Measurements from ENCODE around the gene LRRC42.
"Not testable (repeated sequence)": the region's sequence is repeated elsewhere in the genome, so short reads cannot be mapped to it uniquely, and the experiment has no call there.

LRRC42 gene

GRCh38 chr1:53968125-53968513 lies 22.0 kb downstream of the LRRC42 start:
- DNase-seq = peak; percentile 23

DNA sequence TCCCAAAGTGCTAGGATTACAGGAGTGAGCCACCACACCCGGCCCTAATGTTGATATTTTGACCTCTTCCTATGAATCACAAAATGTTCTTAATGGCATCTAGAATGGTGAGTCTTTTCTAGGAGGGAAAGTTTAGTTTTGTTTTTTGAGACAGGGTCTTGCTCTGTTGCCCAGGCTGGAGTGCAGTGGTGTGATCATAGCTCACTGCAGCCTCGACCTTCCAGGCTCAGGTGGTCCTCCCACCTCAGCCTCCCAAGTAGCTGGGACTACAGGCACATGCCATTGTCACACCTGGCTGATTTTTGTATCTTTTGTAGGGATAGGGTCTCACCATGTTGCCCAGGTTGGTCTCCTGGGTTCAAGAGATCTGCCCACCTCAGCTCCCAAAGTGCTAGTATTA lies 23.2 kb downstream of the LRRC42 start:
- not testable (repeated sequence) for DNase-seq

GRCh38 chr1:53971718-53972117 lies 25.6 kb downstream of the LRRC42 start:
- DNase-seq = no peak

DNA sequence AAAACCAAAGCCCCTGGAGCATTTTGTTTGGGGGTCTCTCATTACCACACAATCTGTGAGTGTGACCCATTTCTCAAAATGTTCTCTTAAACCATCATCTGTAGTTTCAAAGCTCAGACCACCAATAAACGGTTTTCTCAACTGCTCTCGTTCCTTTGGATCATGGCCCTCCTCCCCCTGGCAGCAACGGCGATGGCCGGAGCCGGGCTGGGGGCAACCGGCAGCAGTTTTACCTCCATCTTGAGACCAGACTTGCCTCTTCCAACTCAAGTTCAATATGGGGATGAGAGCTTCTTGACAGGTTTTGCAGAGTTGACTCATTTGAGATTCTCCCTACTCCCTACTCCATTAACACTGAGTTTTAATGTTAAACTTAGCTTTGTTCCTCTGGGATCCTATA lies 29.7 kb downstream of the LRRC42 start:
- no peak for DNase-seq

- no peak for DNase-seq
Observed at GRCh38 chr1:53979712-53980450, 33.7 kb downstream of the LRRC42 start.

DNA sequence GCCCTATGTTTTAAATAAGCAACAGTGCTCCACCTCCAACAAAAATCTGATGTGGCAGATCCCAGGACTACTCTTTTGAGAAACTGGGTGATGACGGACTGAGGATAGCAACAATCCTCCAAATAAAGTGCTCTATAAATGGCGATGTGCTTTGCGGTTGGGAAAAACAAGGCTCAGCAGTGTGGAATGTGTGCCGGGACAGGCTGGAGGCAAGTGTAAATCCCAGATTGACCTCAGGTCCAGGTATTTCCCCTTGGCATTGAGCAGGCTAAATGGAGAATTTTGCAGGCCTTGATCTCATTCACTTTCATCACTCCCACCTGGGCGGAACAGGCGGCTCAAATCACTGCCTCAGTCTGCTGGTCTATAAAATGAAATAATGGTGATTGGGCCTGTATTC lies 35.1 kb downstream of the LRRC42 start:
- no peak for DNase-seq

DNA sequence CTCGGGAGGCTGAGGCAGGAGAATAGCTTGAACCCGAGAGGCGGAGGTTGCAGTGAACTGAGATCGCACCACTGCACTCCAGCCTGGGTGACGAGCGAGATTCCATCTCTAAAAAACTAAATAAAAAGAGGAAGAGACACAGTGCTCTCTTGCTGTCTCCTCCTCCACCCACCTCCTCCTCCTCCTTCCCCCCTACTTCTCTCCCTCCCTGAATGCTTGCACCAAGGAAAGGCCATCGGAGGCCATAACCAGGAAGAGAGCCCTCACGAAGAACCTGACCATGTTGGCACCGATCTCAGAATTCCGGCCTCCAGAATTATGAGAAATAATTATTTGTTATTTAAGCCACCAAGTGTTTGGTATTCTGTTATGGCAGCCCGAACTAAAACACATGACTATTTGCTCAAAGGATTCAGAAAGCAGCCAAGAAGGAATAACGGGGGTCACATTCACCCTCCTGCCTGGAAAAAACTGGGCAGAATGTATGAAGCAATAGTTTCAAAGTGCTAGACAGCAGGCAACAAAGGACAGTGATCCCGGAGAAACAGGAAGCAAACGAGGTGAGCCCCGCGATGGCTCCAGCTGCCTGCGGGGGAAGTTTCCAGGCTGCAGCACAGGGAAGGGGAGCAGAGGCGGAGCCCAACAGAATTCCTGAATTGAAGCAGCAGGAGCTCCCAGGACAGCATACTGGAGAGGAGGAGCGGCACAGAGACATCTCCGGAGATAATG lies 36.0 kb downstream of the LRRC42 start:
- DNase-seq = peak; percentile 44

GRCh38 chr1:53982763-53983104 lies 36.6 kb downstream of the LRRC42 start:
- DNase-seq = no peak

DNA sequence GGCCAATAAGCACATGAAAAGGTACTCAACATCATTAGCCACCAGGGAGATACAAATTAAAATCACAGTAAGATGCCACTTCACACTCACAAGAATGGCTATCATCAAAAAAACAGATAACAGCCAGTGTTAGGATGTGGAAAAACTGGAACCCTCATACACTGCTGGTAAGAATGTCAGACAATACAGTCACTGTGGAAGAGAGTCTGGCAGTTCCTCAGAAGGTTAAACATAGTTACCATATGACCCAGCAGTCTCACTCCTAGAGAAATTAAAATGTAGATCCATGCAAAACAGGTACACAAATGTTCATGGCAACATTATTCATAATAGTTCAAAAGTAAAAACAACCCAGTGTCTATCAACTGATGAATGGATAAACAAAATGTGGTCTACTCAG lies 38.6 kb downstream of the LRRC42 start:
- DNase-seq = no peak

- DNase-seq = no peak
Observed at GRCh38 chr1:53986458-53986857, 40.3 kb downstream of the LRRC42 start.

GRCh38 chr1:53987880-53988279 lies 41.7 kb downstream of the LRRC42 start:
- no peak for DNase-seq

GRCh38 chr1:53992085-53992874 lies 46.1 kb downstream of the LRRC42 start:
- no peak for DNase-seq

GRCh38 chr1:53994516-53994915 lies 48.4 kb downstream of the LRRC42 start:
- not testable (repeated sequence) for DNase-seq

GRCh38 chr1:53995683-53996082 lies 49.5 kb downstream of the LRRC42 start:
- DNase-seq = no peak

GRCh38 chr1:53998223-53998622 lies 52.1 kb downstream of the LRRC42 start:
- DNase-seq = no peak

DNA sequence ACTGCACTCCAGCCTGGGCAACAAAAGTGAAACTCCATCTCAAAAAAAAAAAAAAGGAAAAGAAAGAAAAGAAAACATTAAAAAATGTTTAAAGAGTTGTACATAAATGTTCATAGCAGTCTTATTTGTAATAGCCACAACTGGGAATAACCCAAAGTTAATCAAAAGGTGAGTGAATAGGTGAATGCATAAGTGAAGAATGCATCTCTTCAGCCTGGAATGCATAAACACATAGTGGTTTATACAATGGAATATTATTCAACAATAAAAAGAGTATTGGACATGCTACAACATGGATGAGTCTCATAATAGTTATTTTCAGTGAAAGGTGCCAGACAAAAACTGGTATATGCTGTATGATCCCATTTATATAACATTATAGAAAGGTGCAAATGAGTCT lies 53.8 kb downstream of the LRRC42 start:
- no peak for DNase-seq

DNA sequence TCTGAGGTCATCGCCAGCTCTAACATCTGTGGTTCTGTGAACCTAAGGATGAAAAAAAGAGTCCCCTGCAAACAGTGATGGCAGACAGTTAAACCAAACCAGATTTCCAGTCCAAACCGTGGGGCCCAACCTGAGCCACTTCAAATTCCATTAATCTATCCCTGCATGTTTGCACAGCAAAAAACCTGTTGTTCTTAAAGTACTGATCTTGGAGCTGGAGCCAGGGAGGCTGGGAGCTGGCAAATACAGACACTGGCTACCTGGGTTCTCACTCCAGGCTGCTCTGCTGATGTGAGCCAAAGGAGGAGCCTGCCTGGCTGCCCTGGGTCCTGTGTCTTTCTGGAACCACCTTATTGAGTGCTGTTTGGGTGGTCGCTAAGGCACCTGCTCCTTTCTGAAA lies 55.4 kb downstream of the LRRC42 start:
- DNase-seq = peak; percentile 45

DNA sequence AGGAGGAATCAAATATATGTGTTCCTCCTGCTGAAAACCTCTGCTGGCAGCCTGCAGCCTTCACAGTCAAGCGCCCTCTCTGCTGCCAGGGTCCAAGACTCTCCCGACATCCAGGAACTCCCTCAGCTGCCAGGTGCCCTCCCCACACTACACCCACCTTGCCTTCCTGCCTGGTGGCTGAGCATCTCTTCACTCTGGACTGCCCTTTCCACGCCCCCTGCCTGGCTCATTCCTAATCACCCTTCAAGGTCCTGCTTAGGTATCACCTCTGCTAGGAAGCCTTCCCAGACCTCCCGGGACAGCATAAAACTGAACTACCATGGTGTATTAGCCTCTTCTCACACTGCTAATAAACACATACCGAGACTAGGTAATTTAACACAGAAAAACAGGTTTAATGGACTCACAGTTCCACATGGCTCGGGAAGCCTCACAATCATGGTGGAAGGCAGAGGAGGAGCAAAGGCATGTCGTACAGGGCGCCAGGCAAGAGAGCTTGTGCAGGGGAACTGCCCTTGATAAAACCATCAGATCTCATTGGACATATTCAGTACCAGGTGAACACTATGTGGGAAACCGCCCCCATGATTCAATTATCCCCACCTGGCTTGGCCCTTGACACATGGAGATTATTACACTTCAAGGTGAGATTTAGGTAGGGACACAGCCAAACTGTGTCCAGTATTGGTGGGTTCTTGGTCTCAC lies 56.5 kb downstream of the LRRC42 start:
- no peak for DNase-seq

DNA sequence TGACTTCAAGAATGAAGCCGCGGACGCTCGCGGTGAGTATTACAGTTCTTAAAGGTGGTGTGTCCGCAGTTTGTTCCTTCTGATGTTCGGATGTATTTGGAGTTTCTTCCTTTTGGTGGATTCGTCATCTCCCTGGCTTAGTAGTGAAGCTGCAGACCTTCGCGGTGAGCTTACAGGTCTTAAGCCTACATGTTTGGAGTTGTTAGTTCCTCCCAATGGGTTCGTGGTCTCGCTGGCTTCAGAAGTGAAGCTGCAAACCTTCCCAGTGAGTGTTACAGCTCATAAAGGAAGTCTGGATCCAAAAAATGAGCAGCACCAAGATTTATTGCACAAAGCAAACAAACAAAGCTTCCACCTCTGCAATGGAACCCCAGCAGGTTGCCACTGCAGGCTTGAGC lies 57.1 kb downstream of the LRRC42 start:
- DNase-seq = no peak

- not testable (repeated sequence) for DNase-seq
Observed at GRCh38 chr1:54003750-54004480, 57.8 kb downstream of the LRRC42 start.

DNA sequence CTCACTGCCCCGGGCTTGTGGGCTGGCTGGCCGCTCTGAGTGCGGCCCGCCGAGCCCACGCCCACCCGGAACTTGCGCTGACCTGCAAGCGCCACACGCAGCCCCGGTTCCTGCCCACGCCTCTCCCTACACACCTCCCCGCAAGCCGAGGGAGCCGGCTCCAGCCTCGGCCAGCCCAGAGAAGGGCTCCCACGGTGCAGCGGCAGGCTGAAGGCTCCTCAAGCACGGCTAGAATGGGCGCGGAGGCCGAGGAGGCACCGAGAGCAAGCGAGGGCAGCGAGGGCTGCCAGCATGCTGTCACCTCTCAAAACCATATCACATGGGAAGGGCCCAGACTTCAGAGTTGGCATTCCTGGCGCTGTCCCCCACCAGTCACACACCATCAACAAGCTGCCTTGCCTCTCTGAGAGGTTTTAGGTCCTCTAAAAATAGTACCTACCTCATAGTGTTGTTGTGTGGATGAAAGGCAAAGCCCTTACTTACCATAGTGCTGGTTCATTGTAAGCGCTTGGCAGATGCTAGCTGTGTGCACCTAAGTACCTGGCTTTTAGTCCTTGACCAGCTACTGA lies 58.4 kb downstream of the LRRC42 start:
- DNase-seq = no peak

DNA sequence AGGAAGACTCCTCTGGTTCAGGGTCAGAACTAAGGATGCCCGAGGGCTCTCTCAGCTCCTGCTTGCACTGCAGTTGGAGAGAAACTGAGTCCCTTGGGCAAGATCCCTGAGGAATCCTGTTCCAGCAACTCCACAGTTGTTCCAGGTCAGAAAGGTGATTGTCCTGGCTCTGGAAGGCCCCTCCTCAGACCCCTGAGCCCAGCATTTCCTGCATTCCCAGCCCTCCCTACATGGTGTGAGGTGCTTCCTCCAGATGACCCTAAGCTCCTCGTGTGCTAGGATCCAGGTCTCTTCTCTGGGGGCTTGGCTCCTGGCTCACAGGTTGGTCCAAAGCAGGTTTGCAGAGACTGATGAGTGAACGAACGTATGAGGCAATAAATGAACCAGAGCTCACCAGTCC lies 60.4 kb downstream of the LRRC42 start:
- DNase-seq = no peak

Measured in NCI-H146 (cell line).